SJCRH30 (cell line): ENCODE data around the gene HPCAL4. TPM values are rescaled to one million over a fixed set of nuclear protein-coding genes. Genes with fewer than 3 reads are reported as not detected.

Source experiments
- DNase-seq, 2 experiments: peaks; one replicate each; pipeline ENCODE4 v3.0.0-alpha.2; 2015 to 2020
- H3K27ac ChIP-seq: fragments of 250-450 bp; sonication (Bioruptor Pico); 2 replicates; pipeline ENCODE4 v1.5.1; 2020; ENCODE audit warnings: mild to moderate bottlenecking, moderate library complexity
- H3K27me3 ChIP-seq: fragments of 250-450 bp; sonication (Bioruptor Pico); 2 replicates; pipeline ENCODE4 v1.5.1; 2020; ENCODE audit warnings: mild to moderate bottlenecking, moderate library complexity
- H3K36me3 ChIP-seq: fragments of 250-450 bp; sonication (Bioruptor Pico); 2 replicates; pipeline ENCODE4 v1.5.1; 2020; ENCODE audit warnings: mild to moderate bottlenecking, moderate library complexity
- H3K4me1 ChIP-seq: fragments of 250-450 bp; sonication (Bioruptor Pico); 2 replicates; pipeline ENCODE4 v1.5.1; 2020; ENCODE audit warnings: mild to moderate bottlenecking, moderate library complexity
- H3K4me3 ChIP-seq: fragments of 250-450 bp; sonication (Bioruptor Pico); 2 replicates; pipeline ENCODE4 v1.5.1; 2020; ENCODE audit warnings: mild to moderate bottlenecking, moderate library complexity
- H3K9me3 ChIP-seq: fragments of 250-450 bp; sonication (Bioruptor Pico); replicated peaks from 2 replicates; pipeline ENCODE4 v1.5.1; 2020; ENCODE audit warnings: mild to moderate bottlenecking, moderate library complexity
- total RNA-seq: library from RNA; depleted of rRNA; stranded (reverse); fragments of >200 nt; shearing (Covaris generic); gene quantifications from 2 replicates; pipeline ENCODE4 v1.2.3, GENCODE V29; 2014; rRNA removed

Gene HPCAL4
- 0.42 and 0.53 TPM in 2 replicates for total RNA-seq

DNA sequence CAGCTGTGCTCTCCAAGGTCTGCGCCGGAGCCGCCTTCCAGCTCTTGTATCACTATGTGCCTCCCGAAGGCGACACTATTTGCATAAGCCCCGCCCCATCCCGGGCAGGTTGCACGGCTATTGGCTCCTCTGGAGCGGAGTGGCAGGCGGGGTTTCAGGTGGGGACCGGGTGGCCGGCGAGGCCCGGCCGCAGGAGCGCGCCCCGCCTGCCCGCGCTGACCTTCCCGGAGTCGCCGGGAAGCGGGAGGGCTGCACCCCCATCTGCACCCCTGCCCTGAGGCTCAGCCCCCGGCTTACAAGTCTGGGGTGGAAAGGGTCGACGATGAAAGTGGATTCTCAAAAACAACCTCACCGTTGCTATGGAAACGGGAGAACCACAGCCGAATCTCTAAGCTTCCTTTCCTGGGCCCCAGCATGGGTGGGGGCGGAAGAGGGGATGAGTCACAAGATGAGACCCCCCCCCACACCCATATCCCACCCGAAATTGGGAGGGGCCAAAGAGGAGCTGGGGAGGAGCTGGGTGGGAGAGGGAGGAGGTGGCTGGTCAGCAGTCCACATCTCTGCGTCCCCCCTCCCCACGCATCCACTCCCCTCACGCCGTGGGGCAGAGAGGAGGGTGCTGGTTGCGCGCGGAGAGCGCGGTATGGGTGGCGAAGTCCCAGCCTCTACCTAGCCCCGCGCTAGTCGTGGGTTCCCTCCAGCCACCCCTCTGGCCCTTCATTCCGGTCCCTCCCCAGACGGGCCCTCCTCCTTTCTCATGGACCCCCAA lies at the start of gene HPCAL4:
Gene HPCAL4, minus strand, starts transcription at position 51 of the 769 bp plus-strand sequence. CDS start 6,830 bp downstream, outside the sequence.
- Histone ChIP-seq H3K36me3 (no peaks in the 10 kb centered on the region), H3K4me1 (peaks cover 23% of the 10 kb centered on the region), H3K9me3 (no peaks in the 10 kb centered on the region), H3K27me3 (peaks cover 2% of the 10 kb centered on the region; the same call in 1 of the 2 replicates), H3K4me3 (peak within 1 kb of the TSS; percentile 46), H3K27ac (no peak within 1 kb of the TSS)
- peak; percentile 85 to 87 for DNase-seq

DNA sequence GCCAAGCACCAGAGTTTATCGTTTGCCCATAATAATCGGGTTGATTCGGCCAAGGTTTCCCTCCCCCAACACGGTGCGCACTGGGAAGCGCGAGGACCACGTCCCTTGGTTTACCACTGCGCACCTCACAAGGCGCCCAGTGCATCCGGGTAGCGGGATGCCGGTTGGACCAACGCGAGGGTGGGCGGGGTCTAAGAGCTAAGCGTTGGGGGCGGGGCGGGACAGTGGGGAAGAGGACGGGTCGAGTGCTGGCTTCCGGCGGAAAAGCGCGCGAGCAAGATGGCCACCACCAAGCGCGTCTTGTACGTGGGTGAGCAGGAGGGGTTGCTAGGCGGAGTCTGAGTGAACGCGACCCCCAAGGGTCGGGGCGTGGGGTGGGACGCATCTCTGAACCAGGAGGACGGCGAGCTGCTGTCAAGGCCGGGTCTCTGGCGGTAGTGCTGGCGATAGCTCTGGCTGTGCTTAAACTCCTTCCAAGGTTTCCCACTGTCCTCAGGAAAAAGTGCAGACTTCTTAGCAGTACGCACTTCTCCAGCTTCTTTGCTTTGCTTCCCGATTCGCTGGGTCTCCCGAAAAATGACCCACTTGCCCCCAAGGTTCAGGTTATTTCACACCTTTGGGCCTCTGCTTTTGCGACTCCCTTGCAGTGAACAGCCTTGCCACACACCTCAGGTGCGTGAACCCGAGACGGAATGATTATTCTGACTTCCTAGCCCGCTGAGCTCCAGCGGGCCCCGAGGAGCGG lies 47.6 kb upstream of the HPCAL4 start, which contains the start of gene PPIE:
Gene PPIE, plus strand, starts transcription at position 261 of the 745 bp plus-strand sequence. Its CDS starts 19 bp downstream, at position 280.
- DNase-seq = peak; percentile 97 to 98
- Histone ChIP-seq H3K9me3 (no peaks in the 10 kb centered on the region), H3K36me3 (peaks cover 26% of the 10 kb centered on the region), H3K27ac (peak within 1 kb of the TSS; percentile 77), H3K27me3 (no peaks in the 10 kb centered on the region), H3K4me1 (0 out of 2 replicates have a peak, but pooled peaks cover 6% of the 10 kb centered on the region), H3K4me3 (peak within 1 kb of the TSS; percentile 93)

- 0 out of 2 replicates have a peak, but pooled peaks cover 6% of the 10 kb centered on the region for H3K4me1 ChIP-seq
- H3K4me3 ChIP-seq = no peak overlapping the region
- H3K36me3 ChIP-seq = peaks cover 17% of the 10 kb centered on the region
- no peak overlapping the region for H3K27ac ChIP-seq
- H3K9me3 ChIP-seq = no peaks in the 10 kb centered on the region
- H3K27me3 ChIP-seq = no peaks in the 10 kb centered on the region
- DNase-seq = peak in 1 of 2 experiments; percentile 48
Observed at GRCh38 chr1:39737546-39738169, 46.4 kb upstream of the HPCAL4 start.

DNA sequence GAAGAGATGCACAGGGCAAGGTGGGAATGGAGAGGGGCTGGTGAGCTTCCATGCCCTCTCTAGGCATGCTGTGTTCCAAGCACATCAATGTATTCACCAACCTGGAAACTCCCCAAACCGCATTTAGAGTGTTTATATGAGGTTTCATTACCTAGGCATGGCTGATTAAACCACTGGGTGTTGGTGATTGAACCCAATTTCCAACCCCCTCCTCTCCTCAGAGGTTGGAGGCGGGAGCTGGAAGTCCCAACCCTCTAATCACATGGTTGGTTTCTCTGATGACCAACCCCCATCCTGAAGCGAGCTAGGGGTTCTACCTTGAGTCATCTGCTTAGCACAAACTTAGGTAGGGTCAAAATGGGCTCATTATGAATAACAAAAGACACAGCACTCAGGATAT lies 44.5 kb upstream of the HPCAL4 start:
- Histone ChIP-seq H3K27me3 (peaks cover 3% of the 10 kb centered on the region; the same call in 1 of the 2 replicates), H3K9me3 (no peaks in the 10 kb centered on the region), H3K4me1 (0 out of 2 replicates have a peak, but pooled peaks cover 2% of the 10 kb centered on the region), H3K27ac (no peak overlapping the region), H3K36me3 (0 out of 2 replicates have a peak, but pooled peaks cover 1% of the 10 kb centered on the region), H3K4me3 (no peak overlapping the region)
- DNase-seq = no peak

DNA sequence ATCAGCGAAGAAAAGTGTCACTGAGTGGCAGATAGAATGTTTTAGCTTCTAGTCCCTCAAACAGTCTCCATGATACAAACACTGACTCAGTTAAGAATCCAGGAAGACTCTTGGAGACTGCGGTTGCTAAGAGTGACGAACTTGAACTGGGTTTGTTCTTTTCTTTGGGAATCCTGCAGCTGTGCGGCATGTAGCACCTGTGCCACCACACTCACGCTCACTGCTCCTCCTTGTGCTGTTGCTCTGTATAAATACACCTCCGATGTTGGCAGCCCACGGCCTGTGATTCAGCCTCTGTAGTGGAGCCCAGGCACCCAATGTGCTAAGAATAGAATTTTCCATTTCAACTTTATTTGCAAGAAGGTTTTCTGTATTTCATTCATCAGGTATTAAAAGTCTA lies 41.9 kb upstream of the HPCAL4 start:
- Histone ChIP-seq H3K36me3 (no peaks in the 10 kb centered on the region), H3K9me3 (no peaks in the 10 kb centered on the region), H3K27ac (no peak overlapping the region), H3K27me3 (peaks cover 3% of the 10 kb centered on the region; the same call in 1 of the 2 replicates), H3K4me3 (no peak overlapping the region), H3K4me1 (no peaks in the 10 kb centered on the region)
- peak in 1 of 2 experiments; percentile 42 for DNase-seq

- Histone ChIP-seq H3K9me3 (no peaks in the 10 kb centered on the region), H3K27ac (no peak overlapping the region), H3K36me3 (no peaks in the 10 kb centered on the region), H3K27me3 (peaks cover 3% of the 10 kb centered on the region), H3K4me3 (no peak overlapping the region), H3K4me1 (no peaks in the 10 kb centered on the region)
- no peak for DNase-seq
Observed at GRCh38 chr1:39732730-39733129, 41.5 kb upstream of the HPCAL4 start.

GRCh38 chr1:39729842-39730241 lies 38.6 kb upstream of the HPCAL4 start:
- Histone ChIP-seq H3K9me3 (no peaks in the 10 kb centered on the region), H3K4me3 (no peak overlapping the region), H3K27ac (no peak overlapping the region), H3K4me1 (no peaks in the 10 kb centered on the region), H3K27me3 (peaks cover 11% of the 10 kb centered on the region), H3K36me3 (no peaks in the 10 kb centered on the region)
- no peak for DNase-seq

DNA sequence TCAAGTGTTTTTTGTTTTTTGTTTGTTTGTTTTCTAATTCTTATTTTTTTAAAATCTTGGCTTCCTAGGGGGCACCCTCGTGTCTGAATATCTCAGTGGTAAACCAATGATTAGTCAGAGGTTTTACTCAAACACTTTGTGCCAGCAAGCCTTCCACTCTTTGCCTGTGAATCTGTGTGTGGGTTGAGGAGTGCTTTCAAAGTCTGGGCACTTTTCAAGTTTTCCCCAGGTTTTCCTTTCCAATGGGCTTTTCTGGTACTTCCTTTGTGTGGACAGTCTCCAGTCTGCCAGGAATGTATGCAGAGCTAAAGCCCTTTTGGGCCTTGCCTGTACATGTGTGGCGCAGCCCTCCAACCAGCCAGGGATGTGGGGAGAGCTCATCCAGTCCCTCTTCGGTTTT lies 37.8 kb upstream of the HPCAL4 start:
- Histone ChIP-seq H3K27me3 (peaks cover 17% of the 10 kb centered on the region), H3K4me1 (no peaks in the 10 kb centered on the region), H3K36me3 (no peaks in the 10 kb centered on the region), H3K27ac (no peak overlapping the region), H3K9me3 (no peaks in the 10 kb centered on the region), H3K4me3 (no peak overlapping the region)
- DNase-seq = no peak

DNA sequence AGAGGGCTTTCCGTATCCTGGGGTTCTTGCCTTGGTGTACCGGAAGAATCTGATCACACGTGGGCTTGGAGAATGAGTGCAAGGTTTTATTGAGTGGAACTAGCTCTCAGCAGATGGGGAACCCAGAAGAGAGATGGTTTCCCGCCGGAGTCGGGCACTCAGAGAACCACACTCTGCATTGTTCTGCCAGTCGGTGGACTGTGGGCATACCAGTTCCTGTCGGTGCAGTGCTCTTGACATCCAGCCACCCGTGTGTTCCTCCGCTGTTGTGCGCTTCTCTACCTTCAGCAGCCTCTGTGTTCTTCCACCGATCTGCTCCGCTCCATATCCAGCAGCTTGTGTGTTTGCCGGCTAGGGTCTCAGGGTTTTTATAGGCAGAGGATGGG lies 36.7 kb upstream of the HPCAL4 start:
- Histone ChIP-seq H3K4me3 (no peak overlapping the region), H3K27me3 (peaks cover 17% of the 10 kb centered on the region), H3K36me3 (no peaks in the 10 kb centered on the region), H3K9me3 (no peaks in the 10 kb centered on the region), H3K27ac (no peak overlapping the region), H3K4me1 (no peaks in the 10 kb centered on the region)
- no peak for DNase-seq

GRCh38 chr1:39727221-39727931 lies 36.1 kb upstream of the HPCAL4 start:
- DNase-seq = no peak
- H3K9me3 ChIP-seq = no peaks in the 10 kb centered on the region
- no peaks in the 10 kb centered on the region for H3K36me3 ChIP-seq
- H3K27ac ChIP-seq = no peak overlapping the region
- no peak overlapping the region for H3K4me3 ChIP-seq
- H3K27me3 ChIP-seq = peaks cover 17% of the 10 kb centered on the region
- no peaks in the 10 kb centered on the region for H3K4me1 ChIP-seq

DNA sequence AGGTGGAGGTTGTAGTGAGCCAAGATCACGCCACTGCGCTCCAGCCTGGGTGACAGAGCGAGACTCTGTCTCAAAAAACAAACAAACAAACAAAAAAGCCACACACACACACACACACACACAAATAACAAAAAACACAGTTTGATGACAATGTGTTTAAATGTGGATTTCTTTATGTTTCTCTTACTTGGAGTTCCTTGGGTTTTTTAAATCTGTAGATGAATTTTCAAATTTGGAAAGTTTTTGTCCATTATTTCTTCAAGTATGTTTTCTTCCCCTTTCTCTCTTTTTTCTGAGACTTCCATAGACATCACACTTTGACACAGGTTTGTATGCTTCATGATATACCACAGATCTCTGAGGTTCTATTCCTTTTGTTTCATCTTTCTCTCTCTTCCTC lies 35.4 kb upstream of the HPCAL4 start:
- Histone ChIP-seq H3K4me3 (no peak overlapping the region), H3K27ac (no peak overlapping the region), H3K27me3 (peaks cover 14% of the 10 kb centered on the region), H3K36me3 (no peaks in the 10 kb centered on the region), H3K4me1 (no peaks in the 10 kb centered on the region), H3K9me3 (no peaks in the 10 kb centered on the region)
- no peak for DNase-seq

- no peak overlapping the region for H3K27ac ChIP-seq
- no peaks in the 10 kb centered on the region for H3K9me3 ChIP-seq
- no peak overlapping the region for H3K4me3 ChIP-seq
- no peak for DNase-seq
- H3K36me3 ChIP-seq = no peaks in the 10 kb centered on the region
- H3K27me3 ChIP-seq = peaks cover 12% of the 10 kb centered on the region
- no peaks in the 10 kb centered on the region for H3K4me1 ChIP-seq
Observed at GRCh38 chr1:39722495-39722894, 31.3 kb upstream of the HPCAL4 start.

DNA sequence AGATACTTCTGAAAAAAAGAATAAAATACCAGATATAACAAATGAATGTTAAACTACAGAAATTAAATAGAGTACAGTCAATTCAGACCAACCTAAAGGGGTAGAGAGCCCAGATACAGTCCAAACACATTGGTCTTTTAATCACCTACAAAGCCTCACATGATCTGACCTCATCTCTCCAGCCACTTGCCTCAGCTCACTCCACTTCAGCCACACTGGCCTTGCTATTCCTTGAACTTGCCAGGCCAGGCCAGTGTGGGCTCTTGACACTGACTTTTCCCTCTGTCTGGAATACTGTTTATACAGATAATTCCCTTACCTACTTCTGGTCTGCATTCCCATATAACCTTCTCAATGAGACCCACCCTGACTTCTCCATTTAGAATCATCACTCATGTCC lies 30.4 kb upstream of the HPCAL4 start:
- no peaks in the 10 kb centered on the region for H3K36me3 ChIP-seq
- peaks cover 15% of the 10 kb centered on the region; the same call in 1 of the 2 replicates for H3K27me3 ChIP-seq
- no peak for DNase-seq
- H3K4me3 ChIP-seq = no peak overlapping the region
- no peaks in the 10 kb centered on the region for H3K9me3 ChIP-seq
- no peaks in the 10 kb centered on the region for H3K4me1 ChIP-seq
- no peak overlapping the region for H3K27ac ChIP-seq
